Measurements from ENCODE around the gene REV1.

REV1 gene

GRCh38 chr2:99444222-99444621 lies 45.6 kb downstream of the REV1 start:
- DNase-seq: no peak

- DNase-seq: no peak
These were observed 47.0 kb downstream of the REV1 start for GRCh38 chr2:99442837-99443236.

GRCh38 chr2:99439971-99440505 lies 49.8 kb downstream of the REV1 start:
- no peak for DNase-seq

- DNase-seq: no peak
These were observed 52.9 kb downstream of the REV1 start for GRCh38 chr2:99436874-99437273.

GRCh38 chr2:99433340-99433739 lies 56.5 kb downstream of the REV1 start:
- no peak for DNase-seq

- DNase-seq: no peak
These were observed 58.1 kb downstream of the REV1 start for GRCh38 chr2:99431587-99432275.

- no peak for DNase-seq
These were observed 59.1 kb downstream of the REV1 start for GRCh38 chr2:99430614-99431291.

GRCh38 chr2:99425022-99425421 lies 64.8 kb downstream of the REV1 start:
- DNase-seq: no peak

- no peak for DNase-seq
These were observed 65.4 kb downstream of the REV1 start for GRCh38 chr2:99424371-99424770.

GRCh38 chr2:99422599-99422998 lies 67.2 kb downstream of the REV1 start:
- DNase-seq: no peak

GRCh38 chr2:99421469-99421868 lies 68.3 kb downstream of the REV1 start:
- no peak for DNase-seq

- no peak for DNase-seq
These were observed 69.0 kb downstream of the REV1 start for GRCh38 chr2:99420751-99421299.

- no peak for DNase-seq
These were observed 69.8 kb downstream of the REV1 start for GRCh38 chr2:99420031-99420430.

GRCh38 chr2:99417396-99417795 lies 72.4 kb downstream of the REV1 start:
- DNase-seq: no peak

GRCh38 chr2:99414566-99414965 lies 75.3 kb downstream of the REV1 start:
- DNase-seq: no peak

- no peak for DNase-seq
These were observed 79.5 kb downstream of the REV1 start for GRCh38 chr2:99410276-99410675.

GRCh38 chr2:99406137-99406536 lies 83.7 kb downstream of the REV1 start:
- no peak for DNase-seq

GRCh38 chr2:99404797-99405669 lies 84.8 kb downstream of the REV1 start:
- DNase-seq: no peak

- DNase-seq: peak; percentile 75
These were observed 85.6 kb downstream of the REV1 start for GRCh38 chr2:99404039-99404796.

GRCh38 chr2:99403524-99403923 lies 86.3 kb downstream of the REV1 start:
- DNase-seq: peak; percentile 77

- no peak for DNase-seq
These were observed 86.7 kb downstream of the REV1 start for GRCh38 chr2:99403084-99403483.

- no peak for DNase-seq
These were observed 88.0 kb downstream of the REV1 start for GRCh38 chr2:99401841-99402240.
